OCI-LY3 (cell line): Measurements from ENCODE around the gene QRSL1.

ENCODE experiments used
- H2AFZ ChIP-seq: fragments of 200-600, 300-600 bp; shearing (Covaris generic); 2 replicates; pipeline ENCODE4 v1.6.0; 2014; ENCODE audit warnings: antibody characterized with exemption, low read depth, low read length
- H3K27ac ChIP-seq: fragments of 200-600, 300-600 bp; sonication (generic); 2 replicates; pipeline ENCODE4 v1.5.1; 2014; ENCODE audit warnings: mild to moderate bottlenecking, low read length, moderate library complexity, mixed read lengths
- H3K27me3 ChIP-seq: fragments of 200-600, 300-600 bp; sonication (generic); 2 replicates; pipeline ENCODE4 v1.6.1; 2014; ENCODE audit warnings: low read depth, low read length, mixed read lengths
- H3K36me3 ChIP-seq: fragments of 200-600, 300-600 bp; sonication (generic); replicated peaks from 2 replicates; pipeline ENCODE3; 2014; ENCODE audit warnings: low read depth, low read length, mixed read lengths
- H3K4me1 ChIP-seq: fragments of 300-600, 200-600 bp; sonication (generic); 2 replicates; pipeline ENCODE4 v1.6.1; 2014; ENCODE audit warnings: low read length, mixed read lengths
- H3K4me2 ChIP-seq: fragments of 200-600, 300-600 bp; sonication (generic); 2 replicates; pipeline ENCODE4 v1.6.1; 2014; ENCODE audit warnings: low read length, mixed read lengths
- H3K4me3 ChIP-seq: fragments of 300-600, 200-600 bp; sonication (generic); 2 replicates; pipeline ENCODE4 v1.5.1; 2014; ENCODE audit warnings: antibody characterized with exemption, mild to moderate bottlenecking, low read length, moderate library complexity
- H3K79me2 ChIP-seq: fragments of 300-600, 200-600 bp; shearing (Covaris generic); 2 replicates; pipeline ENCODE4 v1.6.1; 2014; ENCODE audit warnings: mild to moderate bottlenecking, low read length, mixed read lengths
- H3K9ac ChIP-seq: fragments of 300-600, 200-600 bp; shearing (Covaris generic); 2 replicates; pipeline ENCODE4 v1.6.0; 2014; ENCODE audit warnings: mild to moderate bottlenecking, low read length, moderate library complexity
- H3K9me3 ChIP-seq: fragments of 200-600, 300-600 bp; shearing (Covaris generic); 2 replicates; pipeline ENCODE4 v1.6.1; 2014; ENCODE audit warnings: low read length, mixed read lengths; ENCODE audit not compliant: insufficient read depth
- H4K20me1 ChIP-seq: fragments of 200-600, 300-600 bp; sonication (generic); 2 replicates; pipeline ENCODE4 v1.6.1; 2016; ENCODE audit warnings: low read length, mixed read lengths; ENCODE audit not compliant: insufficient read depth
- EZH2phosphoT487 ChIP-seq: fragments of 200-600 bp; shearing (Covaris generic); IDR thresholded peaks from 2 replicates; pipeline ENCODE4 v1.6.1; 2018; ENCODE audit warnings: antibody characterized with exemption, mixed run types, low read depth
- TF ChIP-seq, protein P1 (sequence below): fragments of 200-600, 300-600 bp; sonication (generic); IDR thresholded peaks from 2 replicates; pipeline ENCODE4 v1.5.1; 2014; ENCODE audit warnings: antibody characterized with exemption, low read length, low read depth

Gene QRSL1

DNA sequence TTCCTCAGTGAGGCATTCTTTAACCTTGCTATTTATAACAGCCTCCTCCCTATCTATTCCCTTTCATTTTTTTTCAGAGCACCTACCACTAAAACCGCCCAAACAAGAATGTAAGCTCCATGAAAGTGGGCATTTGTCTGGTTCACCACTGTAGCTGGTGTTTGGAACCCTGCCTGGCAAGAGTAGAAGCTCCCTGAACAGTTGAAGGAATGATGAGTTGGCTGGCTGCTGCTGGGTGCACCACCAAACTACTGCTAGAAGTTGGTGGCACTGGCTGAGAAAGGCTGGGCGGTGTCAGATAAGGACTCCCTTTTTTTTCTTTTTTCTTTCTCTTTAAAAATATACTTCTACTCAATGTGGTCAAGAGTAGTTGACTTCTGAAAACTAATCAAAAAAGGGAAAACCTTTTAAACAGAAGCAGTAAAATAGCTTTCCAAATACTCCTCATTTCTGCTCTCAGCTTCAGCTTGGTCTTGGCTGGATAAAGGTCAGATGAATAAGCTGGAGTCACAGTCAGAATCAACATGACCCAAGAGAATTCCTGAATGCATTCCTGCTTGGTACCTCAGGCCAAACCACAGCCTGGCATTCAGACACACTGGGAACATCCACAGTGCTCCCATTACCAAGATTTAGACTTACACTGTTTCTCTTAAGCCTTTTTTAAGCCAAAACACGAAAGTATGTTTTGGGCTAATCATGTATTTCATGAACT, 38.1 kb upstream of the QRSL1 start:
- TF ChIP-seq, protein P1, sequence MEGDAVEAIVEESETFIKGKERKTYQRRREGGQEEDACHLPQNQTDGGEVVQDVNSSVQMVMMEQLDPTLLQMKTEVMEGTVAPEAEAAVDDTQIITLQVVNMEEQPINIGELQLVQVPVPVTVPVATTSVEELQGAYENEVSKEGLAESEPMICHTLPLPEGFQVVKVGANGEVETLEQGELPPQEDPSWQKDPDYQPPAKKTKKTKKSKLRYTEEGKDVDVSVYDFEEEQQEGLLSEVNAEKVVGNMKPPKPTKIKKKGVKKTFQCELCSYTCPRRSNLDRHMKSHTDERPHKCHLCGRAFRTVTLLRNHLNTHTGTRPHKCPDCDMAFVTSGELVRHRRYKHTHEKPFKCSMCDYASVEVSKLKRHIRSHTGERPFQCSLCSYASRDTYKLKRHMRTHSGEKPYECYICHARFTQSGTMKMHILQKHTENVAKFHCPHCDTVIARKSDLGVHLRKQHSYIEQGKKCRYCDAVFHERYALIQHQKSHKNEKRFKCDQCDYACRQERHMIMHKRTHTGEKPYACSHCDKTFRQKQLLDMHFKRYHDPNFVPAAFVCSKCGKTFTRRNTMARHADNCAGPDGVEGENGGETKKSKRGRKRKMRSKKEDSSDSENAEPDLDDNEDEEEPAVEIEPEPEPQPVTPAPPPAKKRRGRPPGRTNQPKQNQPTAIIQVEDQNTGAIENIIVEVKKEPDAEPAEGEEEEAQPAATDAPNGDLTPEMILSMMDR = no peak
- TF ChIP-seq EZH2phosphoT487 = no peak

DNA sequence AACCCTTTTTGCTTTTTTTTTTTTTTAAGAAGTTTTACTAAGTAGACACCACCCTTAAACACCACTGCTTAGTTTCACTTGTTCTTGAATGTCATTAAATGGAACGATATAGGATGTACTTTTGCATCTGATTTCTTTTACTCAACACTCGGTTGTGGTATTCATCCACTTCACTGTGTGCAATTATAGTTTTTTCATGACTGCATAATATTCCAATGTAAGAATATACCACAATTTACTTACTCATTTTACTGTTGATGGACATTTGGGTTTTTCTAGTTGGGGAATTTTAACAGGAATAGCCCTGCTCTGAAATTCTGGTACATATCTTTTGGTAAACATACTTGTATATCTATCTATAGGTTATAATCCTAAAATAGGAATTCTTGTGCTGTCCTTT, 29.9 kb upstream of the QRSL1 start:
- Histone ChIP-seq H3K9me3 (no peaks in the 10 kb centered on the region), H3K4me1 (no peaks in the 10 kb centered on the region), H4K20me1 (no peaks in the 10 kb centered on the region), H3K27me3 (no peaks in the 10 kb centered on the region), H3K9ac (no peak overlapping the region), H3K27ac (no peak overlapping the region), H3K36me3 (peaks cover 7% of the 10 kb centered on the region), H3K4me2 (no peak overlapping the region), H2AFZ (no peak overlapping the region), H3K4me3 (no peak overlapping the region), H3K79me2 (no peaks in the 10 kb centered on the region)
- TF ChIP-seq, protein P1 = no peak

More for the DNA sequence above, 38.1 kb upstream of the QRSL1 start:
- Histone ChIP-seq H3K36me3 (peaks cover 4% of the 10 kb centered on the region), H3K27ac (no peak overlapping the region), H4K20me1 (no peaks in the 10 kb centered on the region), H3K4me2 (no peak overlapping the region), H3K4me3 (no peak overlapping the region), H3K27me3 (no peaks in the 10 kb centered on the region), H3K9me3 (no peaks in the 10 kb centered on the region), H3K4me1 (no peaks in the 10 kb centered on the region), H3K9ac (no peak overlapping the region), H2AFZ (no peak overlapping the region), H3K79me2 (no peaks in the 10 kb centered on the region)

DNA sequence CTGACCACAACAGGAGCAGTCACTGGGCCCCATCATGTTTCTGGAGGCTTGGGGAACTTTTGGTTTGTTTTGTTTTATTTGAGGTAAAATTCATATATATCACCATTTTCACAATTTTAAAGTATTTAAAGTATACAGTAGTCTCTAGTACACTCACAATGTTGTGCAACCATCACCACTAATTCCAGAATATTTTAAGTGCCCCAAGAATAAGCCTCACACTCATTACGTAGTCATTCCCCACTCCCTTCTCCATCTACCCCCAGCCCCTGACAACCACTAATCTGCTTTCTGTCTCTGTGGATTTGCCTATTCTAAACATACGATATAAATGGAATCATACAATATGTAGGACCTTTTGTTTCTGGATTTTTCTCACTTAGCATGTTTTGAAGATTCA, 29.0 kb upstream of the QRSL1 start:
- Histone ChIP-seq H3K27me3 (no peaks in the 10 kb centered on the region), H4K20me1 (no peaks in the 10 kb centered on the region), H3K79me2 (no peaks in the 10 kb centered on the region), H3K27ac (no peak overlapping the region), H3K36me3 (peaks cover 7% of the 10 kb centered on the region), H3K9ac (no peak overlapping the region), H3K4me1 (no peaks in the 10 kb centered on the region), H3K4me2 (no peak overlapping the region), H3K9me3 (no peaks in the 10 kb centered on the region), H2AFZ (no peak overlapping the region), H3K4me3 (no peak overlapping the region)
- no peak for TF ChIP-seq EZH2phosphoT487
- TF ChIP-seq, protein P1 = no peak

DNA sequence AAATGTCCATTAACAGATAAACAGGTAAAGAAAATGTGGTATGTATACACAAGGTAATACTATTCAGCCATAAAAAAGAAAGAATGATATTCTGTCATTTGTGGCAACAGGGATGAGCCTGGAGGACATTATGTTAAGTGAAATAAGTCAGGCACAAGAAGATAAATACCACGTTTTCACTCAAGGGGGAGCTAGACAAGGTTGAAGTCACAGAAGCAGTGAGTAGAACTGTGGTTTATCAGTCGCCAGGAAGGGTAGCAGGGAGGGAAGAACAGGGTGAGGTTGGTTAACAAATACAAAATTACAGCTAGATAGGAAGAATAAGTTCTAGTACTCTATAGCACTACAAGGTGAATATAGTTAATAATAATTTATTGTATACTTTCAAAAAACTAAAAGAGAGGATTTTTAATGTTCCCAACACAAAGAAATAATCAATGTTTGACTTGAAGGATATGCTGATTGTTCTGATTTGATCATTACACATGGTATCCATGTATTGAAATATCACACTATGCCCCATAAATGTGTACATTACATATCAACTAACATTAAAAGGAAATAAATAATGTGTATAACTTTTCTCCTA, 21.2 kb upstream of the QRSL1 start:
- H3K27me3 ChIP-seq = no peaks in the 10 kb centered on the region
- no peak overlapping the region for H2AFZ ChIP-seq
- H4K20me1 ChIP-seq = no peaks in the 10 kb centered on the region
- H3K4me2 ChIP-seq = no peak overlapping the region
- no peak overlapping the region for H3K27ac ChIP-seq
- peaks cover 36% of the 10 kb centered on the region for H3K4me1 ChIP-seq
- no peak overlapping the region for H3K9ac ChIP-seq
- H3K79me2 ChIP-seq = no peaks in the 10 kb centered on the region
- TF ChIP-seq, protein P1 = peak; percentile 63
- TF ChIP-seq EZH2phosphoT487 = no peak
- no peaks in the 10 kb centered on the region for H3K9me3 ChIP-seq
- H3K4me3 ChIP-seq = no peak overlapping the region
- peaks cover 6% of the 10 kb centered on the region for H3K36me3 ChIP-seq
